HuH-7 (cell line): ENCODE measurements around the gene CEP70.
"Not testable (repeated sequence)": the region's sequence is repeated elsewhere in the genome, so short reads cannot be mapped to it uniquely, and the experiment has no call there.

Source experiments
- DNase-seq: peaks from one replicate; pipeline ENCODE4 v3.0.0; 2011; ENCODE audit warnings: low spot score

CEP70 gene

DNA sequence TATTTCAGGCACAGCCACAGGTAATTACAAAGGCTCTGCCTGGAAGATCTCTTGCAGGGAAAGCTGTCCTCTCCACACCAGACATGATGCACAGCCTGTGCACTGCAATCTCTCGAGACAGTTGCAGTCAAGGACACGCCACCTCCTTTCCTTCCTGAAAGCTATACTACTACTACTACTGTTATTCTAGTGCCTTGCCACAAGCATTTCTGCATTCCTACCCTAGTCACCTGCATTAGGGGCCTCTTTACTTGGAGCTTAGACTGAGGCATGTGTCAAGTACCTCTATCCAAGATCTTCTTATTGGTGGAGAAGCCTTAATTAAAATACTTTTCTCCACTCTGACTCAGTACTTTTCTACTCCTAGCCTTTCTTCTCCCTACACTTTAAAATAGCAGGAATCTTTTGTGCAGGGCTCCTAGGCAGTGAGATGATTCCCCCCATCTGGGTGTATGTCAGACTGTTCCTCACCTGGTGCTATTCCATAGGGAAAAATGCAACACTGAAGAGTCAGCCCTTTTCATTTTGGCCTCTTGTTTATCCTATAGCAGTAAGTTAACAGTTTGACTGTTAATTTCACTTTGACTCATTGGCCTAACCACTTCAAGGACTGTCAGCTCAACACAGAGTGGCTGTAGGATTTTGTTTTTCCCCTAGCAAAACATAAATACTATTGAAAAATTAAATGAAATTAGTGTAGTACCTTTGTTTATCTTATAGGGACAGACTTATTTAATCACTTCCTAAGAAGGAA lies 80.8 kb downstream of the CEP70 start:
- DNase-seq = no peak

DNA sequence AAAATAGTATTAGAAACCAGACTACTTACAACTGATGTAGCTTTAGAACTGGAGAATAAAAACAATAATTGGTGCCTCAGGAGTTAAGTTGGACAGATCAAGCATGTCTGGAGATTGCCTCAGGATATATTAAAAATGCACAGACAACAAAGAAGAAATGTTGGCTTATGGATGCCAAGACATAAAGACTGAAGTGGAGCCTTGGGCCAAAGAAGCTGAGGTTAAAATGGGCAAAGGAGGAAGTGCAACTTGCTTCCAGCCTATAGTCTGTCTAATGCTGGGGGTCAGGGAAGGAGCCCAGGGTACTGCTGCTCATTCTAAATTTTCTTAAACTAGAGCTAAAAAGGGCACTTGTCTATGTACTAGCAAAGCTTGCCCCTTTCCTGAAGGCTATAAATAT lies 82.1 kb downstream of the CEP70 start:
- DNase-seq = no peak

DNA sequence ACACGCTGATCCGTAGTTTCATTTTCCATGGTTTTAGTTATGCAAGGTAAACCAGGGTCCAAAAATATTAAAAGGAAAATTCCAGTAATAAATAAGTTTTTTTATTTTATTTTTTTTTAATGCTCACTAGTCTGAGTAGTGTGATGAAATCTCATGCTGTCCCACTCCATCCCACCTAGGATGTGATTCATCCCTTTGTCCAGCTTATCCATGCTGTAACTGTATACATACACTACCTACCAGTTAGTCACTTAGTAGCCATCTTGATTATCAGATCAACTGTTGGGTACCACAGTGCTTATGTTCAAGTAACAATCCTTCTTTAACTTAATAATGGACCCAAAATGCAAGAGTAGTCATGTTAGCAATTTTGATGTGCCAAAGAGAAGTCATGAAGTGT lies 84.5 kb downstream of the CEP70 start:
- no peak for DNase-seq

DNA sequence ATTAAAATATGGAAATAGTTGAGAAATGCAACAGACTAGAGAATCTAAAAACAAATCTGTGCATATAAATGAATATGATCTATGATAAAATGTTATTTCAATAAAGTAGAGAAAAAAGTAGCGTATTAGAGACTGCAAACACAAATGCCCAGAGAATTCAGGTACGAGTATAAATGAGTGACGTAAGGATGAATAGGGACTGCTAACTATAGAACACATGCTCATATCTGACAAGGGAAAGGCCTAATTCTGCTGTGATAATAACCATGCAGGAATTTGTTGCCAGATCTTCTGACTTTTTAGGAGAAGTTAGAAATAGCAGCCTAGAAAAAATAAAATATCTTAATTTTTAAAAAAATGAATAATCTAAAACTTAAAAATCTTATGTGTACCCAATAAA lies 86.5 kb downstream of the CEP70 start:
- DNase-seq = no peak

DNA sequence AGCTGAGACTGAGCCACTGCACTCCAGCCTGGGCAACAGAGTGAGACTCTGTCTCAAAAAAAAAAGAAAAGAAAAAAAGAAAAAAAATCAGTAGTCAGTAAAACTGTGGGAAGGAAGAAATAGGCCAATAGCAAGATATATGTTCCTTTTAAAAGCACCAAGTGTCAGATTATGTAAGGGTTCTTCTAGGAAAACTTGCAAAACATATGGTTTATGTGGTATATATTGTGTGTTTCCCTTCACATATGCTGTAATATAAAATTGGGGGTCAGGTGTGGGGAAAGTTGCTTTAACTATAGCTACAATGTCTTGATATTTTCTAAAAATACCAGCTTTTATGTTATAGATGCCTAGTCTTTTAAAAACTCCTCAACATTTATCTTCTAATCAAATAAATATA lies 95.1 kb downstream of the CEP70 start:
- no peak for DNase-seq

DNA sequence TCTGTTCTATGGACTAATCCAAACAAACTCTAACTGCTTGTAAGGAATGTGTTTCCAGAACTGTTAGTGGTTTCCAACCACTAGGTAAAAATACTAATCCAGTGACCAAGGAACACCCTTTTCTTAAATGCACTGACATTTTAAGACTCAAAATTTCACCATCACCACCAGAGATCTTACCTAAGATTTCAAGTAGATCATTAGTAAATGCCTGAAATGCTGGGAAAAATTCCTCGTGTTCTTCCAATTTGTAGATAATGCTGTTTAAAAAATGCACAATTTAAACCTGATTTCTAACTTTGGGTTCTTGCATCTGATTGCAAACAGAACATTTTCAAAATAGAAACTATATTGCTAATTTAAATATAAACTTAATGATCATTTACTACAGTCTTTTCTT lies 96.2 kb downstream of the CEP70 start:
- no peak for DNase-seq

DNA sequence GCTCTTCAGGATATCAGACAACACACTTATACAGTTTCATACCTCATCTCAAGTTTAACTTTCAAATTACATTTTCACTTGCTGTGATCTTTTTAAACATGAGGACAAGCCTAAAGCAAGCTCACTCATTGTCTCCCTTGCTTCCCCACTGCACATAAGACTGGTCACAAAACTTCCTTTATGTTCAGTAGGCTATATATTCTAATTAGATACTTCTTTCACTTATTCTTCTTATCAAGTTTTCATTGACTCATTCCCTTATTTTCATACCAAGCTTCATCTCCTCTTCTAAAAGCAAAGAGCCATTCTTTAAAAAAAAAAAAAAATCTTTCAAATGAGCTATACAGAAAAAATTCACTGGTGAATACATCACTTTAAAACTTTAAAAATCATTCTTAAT lies 97.0 kb downstream of the CEP70 start:
- DNase-seq = no peak

DNA sequence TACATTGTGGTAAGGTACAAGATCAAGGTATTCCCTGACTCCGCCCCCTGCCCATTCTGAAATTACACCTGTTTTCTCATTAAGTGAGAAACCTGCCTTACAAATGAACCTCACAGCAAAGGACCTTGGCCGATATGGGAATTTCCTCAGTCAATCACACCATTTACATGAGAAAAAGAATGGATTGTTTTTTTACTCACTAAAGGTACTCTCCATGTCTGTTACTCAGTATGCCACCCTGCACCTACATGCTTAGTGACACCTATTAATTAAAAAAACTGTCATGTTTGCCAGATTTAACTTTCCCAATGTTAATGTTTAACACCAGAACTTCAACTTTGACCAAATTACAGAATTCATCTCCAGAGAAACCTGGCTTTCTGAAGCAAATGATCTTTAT lies 97.6 kb downstream of the CEP70 start:
- no peak for DNase-seq

DNA sequence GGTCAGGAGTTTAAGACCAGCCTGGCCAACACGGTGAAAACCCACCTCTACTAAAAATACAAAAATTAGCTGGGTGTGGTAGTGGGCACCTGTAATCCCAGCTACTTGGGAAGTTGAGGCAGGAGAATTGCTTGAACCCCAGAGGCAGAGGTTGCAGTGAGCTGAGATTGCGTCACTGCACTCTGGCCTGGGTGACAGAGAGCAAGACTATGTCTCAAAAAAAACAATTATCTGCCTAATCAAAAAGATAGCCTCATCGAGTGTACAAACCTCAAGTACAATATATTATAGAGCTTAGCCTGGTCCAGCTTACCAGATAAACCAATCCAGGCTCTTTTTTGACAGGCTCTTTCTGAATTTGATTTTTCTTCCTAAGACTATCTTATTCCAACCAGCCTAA lies 98.4 kb downstream of the CEP70 start:
- DNase-seq = not testable (repeated sequence)

DNA sequence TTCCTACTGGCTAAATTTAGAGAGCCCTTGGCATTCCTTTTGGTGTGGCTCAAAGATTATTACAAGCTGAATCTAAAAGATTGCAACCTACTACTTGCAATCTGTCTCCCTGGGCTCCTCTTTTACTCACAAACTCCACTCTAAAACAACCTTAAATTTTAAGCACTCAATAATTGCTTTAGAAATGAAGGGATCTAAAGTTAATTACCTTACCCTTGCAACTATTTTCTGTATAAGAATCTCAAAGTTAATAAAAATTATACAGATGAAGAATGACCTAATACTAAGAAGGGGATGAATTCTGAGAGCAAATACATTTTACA lies 99.5 kb downstream of the CEP70 start:
- DNase-seq = no peak

DNA sequence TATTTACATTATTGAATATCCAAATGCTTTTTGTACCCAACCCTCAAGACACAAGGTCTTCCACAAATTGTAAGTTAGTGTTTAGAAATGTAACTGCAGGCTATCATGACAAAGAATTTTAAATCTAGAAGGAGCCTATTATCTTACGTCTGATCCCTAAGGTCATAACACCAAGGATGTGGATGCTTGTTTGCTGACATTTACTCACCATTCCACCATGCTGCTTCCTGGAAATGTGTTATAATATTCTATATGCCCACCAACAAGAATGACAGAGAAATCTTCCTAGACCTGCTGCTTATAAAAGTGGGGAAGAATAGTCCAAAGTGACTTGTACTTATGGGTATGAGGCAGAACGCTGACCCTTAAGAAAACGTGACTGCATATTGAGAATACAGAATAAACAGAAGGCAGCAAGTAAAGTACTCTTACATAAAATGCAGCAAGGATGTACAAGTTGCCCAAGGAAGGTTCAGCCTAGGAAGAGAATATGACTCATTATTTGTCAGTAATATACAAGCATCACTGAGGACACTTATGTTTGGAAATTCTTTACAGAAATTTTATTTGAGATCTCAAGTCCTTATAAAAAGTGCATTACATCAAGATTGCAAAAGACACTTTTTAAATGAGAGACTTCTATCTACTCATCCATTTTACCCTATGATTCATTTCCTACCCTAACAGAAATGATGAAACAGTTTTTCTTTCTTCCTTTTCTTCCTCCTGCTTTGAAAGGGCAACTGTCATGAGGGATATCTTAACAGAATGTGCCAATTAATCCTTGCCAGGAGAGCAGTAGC lies 100.1 kb downstream of the CEP70 start:
- DNase-seq = no peak

DNA sequence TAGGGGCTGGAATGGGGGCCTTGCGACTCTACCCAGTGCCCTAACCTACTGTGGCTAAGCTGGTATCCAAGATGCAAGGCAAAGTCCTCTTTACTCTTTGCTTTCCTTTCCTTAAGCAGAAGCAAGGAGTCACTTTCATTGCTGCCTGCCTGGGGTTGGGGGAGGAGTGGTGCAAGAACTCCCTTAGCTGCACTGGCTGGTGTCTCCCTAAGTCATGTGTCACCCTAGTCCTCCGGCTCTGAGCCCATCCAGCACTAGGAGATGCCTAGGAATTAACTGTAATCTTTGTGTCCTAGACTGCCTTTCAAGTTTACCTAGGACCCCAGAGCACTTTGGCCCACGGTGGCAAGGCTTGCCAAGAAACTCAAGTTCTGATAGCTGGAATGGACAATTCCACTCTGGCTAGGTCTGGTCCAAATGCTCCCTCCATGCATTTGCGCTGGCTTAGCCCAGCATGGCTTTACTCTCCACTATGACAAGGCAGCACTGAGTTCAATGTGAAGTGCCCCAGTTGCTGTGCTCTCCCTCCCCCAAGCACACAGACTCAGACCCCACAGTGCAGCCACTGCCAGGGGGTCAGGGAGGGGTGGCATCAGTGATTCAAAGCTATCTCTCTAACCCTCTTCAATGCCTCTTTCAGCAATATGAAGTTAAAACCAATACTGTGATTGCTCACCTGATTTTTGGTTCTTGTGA lies 100.9 kb downstream of the CEP70 start:
- DNase-seq = no peak

DNA sequence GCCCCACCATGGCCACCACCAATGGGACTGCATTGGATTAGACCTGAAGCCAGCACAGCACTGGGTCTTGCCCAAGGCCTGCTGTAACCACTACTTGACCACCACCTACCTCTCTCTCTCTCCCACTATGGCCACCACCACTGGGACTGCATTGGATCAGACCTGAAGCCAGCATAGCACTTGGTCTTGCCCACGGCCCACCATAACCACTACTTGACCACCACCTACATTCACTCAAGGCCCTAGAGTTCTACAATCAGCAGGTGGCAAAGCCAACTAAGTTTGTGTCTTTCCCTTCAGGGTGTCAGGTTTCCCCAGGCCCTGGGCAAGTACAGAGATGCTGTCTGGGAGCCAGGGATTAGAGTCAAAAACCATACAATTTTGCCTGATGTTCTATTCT lies 102.1 kb downstream of the CEP70 start:
- no peak for DNase-seq

DNA sequence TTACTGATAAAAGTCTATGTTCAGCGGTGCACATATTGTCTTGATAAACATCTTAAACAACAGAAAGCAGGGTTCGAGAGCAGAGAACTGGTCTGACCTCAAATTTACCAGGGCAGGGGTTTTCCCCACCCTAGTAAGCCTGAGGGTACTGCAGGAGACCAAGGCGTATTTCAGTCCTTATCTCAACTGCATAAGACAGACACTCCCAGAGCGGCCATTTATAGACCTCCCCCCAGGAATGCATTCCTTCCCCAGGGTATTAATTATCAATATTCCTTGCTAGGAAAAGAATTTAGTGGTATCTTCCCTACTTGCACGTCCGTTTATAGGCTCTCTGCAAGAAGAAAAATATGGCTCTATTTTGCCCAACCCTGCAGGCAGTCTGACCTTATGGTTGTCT lies 107.5 kb downstream of the CEP70 start:
- DNase-seq = not testable (repeated sequence)

DNA sequence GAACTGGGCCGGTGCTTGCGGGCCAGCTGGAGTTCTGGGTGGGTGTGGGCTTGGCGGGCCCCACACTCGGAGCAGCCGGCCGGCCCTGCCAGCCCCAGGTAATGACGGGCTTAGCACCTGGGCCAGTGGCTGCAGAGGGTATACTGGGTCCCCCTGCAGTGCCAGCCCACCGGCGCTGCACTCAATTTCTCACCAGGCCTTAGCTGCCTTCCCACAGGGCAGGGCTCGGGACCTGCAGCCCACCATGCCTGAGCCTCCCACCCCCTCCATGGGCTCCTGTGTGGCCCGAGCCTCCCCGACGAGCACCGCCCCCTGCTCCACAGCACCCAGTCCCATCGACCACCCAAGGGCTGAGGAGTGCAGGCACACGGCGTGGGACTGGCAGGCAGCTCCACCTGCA lies 109.4 kb downstream of the CEP70 start:
- DNase-seq = not testable (repeated sequence)

DNA sequence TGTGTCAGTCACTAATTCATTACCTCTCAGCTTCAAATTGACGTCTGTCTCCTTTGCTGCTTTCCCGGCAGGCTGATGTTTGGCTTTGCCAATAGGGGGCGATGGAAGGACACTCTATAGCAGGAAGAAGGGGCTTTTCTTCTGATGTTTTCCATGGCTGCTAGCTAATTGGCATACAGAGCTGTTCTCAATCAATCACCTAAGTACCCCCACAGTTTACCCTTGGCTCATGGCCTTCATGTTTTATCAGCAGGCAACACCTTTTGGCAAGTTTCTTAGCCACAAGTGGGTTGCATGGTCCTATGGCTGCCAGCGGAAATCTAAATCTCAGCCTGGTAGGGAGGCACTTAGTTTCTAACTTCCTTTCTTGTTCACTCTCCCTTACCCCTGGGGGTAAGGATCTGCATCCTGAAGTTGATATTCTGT lies 114.6 kb downstream of the CEP70 start:
- peak; percentile 63 for DNase-seq

DNA sequence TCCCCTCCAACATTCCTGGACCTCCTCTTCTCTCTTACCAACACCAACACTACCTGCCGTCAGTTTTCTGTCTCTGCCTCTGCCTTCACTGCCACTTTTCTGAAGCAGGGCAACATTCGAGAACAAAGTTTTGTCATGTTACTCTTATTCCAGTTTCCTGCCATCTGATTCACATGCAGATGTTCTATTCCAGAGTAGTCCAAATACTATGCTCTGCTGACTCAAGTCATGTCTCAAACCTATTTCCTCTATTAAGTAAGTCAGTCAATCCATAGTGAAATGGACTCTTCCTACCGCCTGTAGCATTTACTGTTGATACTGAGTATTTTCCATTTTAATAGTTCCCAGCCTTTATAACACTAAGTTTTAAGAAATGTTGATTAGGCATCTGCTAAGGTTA lies 116.3 kb downstream of the CEP70 start:
- DNase-seq = no peak

DNA sequence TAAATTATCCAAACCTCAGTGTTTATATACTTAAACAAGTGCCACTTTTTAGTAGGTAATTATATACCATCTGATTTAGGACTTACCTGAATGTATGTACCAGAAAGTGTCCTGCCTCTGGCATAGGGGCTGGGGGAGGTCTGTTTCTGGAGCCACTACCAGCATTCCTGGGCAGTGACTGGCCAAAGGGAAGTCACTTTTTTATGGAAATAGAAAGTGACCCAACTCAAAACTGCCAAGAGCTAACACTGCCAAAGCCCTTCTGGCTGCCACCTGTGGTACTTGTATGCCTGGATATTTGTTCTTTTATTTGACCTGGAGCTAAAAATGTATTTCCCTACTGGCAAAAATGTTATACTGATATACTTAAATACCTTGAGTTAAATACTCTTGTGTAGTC lies 116.9 kb downstream of the CEP70 start:
- DNase-seq = no peak

DNA sequence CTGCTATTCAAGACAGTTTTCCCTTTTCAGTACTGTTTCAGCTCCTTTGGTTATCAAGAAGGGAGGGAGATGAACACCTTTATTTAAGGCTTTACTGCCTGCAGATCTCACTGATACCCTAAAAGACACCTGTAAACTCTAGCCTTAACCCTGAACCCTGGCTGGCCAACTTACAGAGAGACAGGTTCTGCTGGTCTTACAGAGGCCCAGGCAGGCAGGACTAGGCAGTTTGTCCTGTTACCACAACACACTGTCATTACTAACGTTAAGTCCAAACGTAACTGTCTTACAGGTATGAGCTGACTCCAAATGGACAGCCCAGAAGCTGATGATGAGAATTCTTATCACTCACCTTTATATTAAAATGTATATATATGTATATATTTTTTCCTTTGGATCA lies 117.5 kb downstream of the CEP70 start:
- DNase-seq = no peak

DNA sequence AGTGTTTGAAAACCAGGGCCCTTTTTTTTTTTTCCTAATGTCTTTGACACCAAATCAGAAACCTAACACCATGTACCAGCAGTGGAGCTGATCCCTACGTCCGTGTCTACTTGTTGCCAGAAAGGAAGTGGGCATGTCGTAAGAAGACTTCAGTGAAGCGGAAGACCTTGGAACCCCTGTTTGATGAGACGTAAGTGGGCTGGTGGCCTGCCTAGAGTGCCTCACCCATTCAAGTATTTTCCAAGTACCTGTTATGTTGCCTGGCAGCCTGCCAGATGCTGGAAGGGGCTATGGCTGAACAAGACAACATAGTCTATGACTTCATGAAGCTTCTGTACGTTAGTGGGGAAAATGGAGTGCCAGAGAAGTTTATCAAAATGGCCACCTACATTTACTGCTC lies 119.9 kb downstream of the CEP70 start:
- no peak for DNase-seq

DNA sequence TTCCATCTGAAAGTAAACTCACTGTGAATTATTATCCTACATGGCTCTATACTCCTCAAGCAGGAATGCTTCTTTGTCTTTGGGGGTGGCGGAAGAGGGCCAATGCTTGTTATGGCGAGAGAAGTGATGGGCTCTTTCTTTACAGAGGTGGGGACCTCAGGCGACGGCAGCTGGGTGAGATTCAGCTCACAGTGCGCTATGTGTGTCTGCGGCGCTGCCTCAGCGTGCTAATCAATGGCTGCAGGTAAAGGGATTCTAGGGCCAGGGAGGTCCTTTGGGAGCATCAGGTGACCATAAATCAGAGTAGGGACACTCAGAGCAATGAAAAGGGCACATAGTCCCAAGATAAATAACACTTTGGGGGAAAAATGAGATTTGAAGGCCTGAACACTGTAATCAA lies 120.7 kb downstream of the CEP70 start:
- no peak for DNase-seq

DNA sequence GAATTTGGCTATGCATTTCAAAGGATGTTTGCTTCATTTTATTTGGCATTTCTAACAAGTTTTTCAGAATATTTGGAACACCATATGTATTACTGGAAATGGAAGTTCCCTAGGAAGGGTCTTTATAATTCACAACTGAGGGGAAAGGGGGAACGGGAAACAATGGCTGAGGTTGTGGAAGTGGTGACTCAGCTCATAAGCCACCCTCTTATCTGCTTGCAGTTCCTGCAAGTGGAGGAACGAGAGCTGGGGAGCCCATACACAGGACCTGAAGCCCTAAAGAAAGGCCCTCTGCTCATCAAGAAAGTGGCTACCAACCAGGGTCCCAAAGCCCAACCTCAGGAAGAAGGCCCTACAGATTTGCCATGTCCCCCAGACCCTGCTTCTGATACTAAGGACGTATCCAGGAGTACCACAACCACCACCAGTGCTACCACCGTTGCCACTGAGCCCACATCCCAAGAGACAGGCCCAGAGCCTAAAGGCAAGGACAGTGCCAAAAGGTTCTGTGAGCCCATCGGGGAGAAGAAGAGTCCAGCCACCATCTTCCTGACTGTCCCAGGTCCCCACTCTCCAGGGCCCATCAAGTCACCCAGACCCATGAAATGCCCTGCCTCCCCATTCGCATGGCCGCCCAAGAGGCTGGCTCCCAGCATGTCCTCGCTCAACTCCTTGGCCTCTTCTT lies 121.8 kb downstream of the CEP70 start:
- no peak for DNase-seq

DNA sequence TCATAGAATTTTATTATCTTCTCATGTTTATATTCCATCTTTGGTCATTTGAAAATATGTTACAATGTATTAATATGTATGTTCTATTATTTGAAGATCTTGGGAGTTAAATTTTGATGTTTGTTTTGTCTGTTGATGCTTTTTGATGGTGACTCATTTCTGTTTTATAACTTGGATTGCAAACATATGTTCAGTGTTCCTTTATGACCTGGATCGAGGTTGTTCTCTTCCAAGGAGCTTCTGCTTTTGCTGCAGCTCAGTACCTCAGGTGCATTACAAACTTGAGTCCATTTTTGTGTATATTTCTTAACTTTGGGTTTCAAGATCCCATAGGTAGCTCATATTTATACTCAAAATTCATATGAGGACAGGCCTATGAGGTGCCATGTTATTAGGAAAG lies 122.6 kb downstream of the CEP70 start:
- DNase-seq = no peak
